Neural cell (in vitro differentiated cells): Measurements from ENCODE around the gene SETD6. TPM values are rescaled to one million over a fixed set of nuclear protein-coding genes. Genes with fewer than 3 reads are reported as not detected.

Experiments
- H2AFZ ChIP-seq: fragments of 200-600, 300-800 bp; sonication (generic), shearing (Covaris generic); 2 replicates; pipeline ENCODE4 v1.6.0; 2014; ENCODE audit warnings: low read depth, mild to moderate bottlenecking, antibody characterized with exemption, low read length, moderate library complexity
- H3F3A ChIP-seq: fragments of 200-600 bp; shearing (Covaris generic); 2 replicates; pipeline ENCODE4 v1.6.1; 2016; ENCODE audit warnings: mild to moderate bottlenecking, moderate library complexity, mixed read lengths, antibody characterized with exemption, low read length; ENCODE audit not compliant: insufficient read depth, poor library complexity, severe bottlenecking
- H3K27ac ChIP-seq: fragments of 200-600, 300-800 bp; sonication (generic), shearing (Covaris generic); 2 replicates; pipeline ENCODE4 v1.5.1; 2014; ENCODE audit warnings: mild to moderate bottlenecking, low read length, moderate library complexity
- H3K27me3 ChIP-seq: fragments of 300-800, 200-600 bp; sonication (generic), shearing (Covaris generic); 2 replicates; pipeline ENCODE4 v1.6.0; 2014; ENCODE audit warnings: mild to moderate bottlenecking, low read depth, low read length, moderate library complexity; ENCODE audit not compliant: insufficient read depth
- H3K36me3 ChIP-seq: fragments of 300-800, 200-600 bp; sonication (generic), shearing (Covaris generic); 2 replicates; pipeline ENCODE4 v1.5.1; 2014; ENCODE audit warnings: mild to moderate bottlenecking, antibody characterized with exemption, low read length, moderate library complexity; ENCODE audit not compliant: insufficient read depth
- H3K4me2 ChIP-seq: fragments of 300-800, 200-600 bp; sonication (generic), shearing (Covaris generic); 2 replicates; pipeline ENCODE4 v1.6.0; 2014; ENCODE audit warnings: mild to moderate bottlenecking, low read length
- H3K4me3 ChIP-seq: fragments of 300-800, 200-600 bp; sonication (generic), shearing (Covaris generic); 2 replicates; pipeline ENCODE4 v1.5.1; 2014; ENCODE audit warnings: mild to moderate bottlenecking, low read length, moderate library complexity
- H3K79me2 ChIP-seq: fragments of 200-600 bp; shearing (Covaris generic); replicated peaks from 2 replicates; pipeline ENCODE4 v1.6.0; 2014; ENCODE audit warnings: mild to moderate bottlenecking, low read length, moderate library complexity; ENCODE audit not compliant: insufficient read depth
- H3K9ac ChIP-seq: fragments of 300-800, 200-600 bp; sonication (generic), shearing (Covaris generic); 2 replicates; pipeline ENCODE4 v1.6.1; 2016; ENCODE audit warnings: mild to moderate bottlenecking, low read length, mixed read lengths
- H3K9me2 ChIP-seq: fragments of 200-600 bp; shearing (Covaris generic); 2 replicates; pipeline ENCODE4 v1.6.1; 2016; ENCODE audit warnings: mild to moderate bottlenecking, low read length, mixed read lengths; ENCODE audit not compliant: insufficient read depth
- H3K9me3 ChIP-seq: fragments of 200-600, 300-800 bp; sonication (generic), shearing (Covaris generic); 2 replicates; pipeline ENCODE4 v1.6.1; 2016; ENCODE audit warnings: mild to moderate bottlenecking, mixed run types, low read length, moderate library complexity, mixed read lengths
- H4K20me1 ChIP-seq: fragments of 200-600 bp; shearing (Covaris generic); 2 replicates; pipeline ENCODE4 v1.6.1; 2016; ENCODE audit warnings: mild to moderate bottlenecking, mixed run types; ENCODE audit not compliant: insufficient read depth
- EP300 ChIP-seq: fragments of 450-650 bp; conservative IDR thresholded peaks from 2 replicates; pipeline ENCODE4 v1.6.1; 2014; ENCODE audit warnings: antibody characterized with exemption, mild to moderate bottlenecking, moderate library complexity; ENCODE audit not compliant: poor library complexity, severe bottlenecking
- EZH2 ChIP-seq: fragments of 200-600, 300-800 bp; shearing (Covaris generic), sonication (generic); IDR thresholded peaks from 2 replicates; pipeline ENCODE4 v1.6.1; 2014; ENCODE audit warnings: antibody characterized with exemption, low read length, borderline replicate concordance, mild to moderate bottlenecking; ENCODE audit not compliant: insufficient read depth, poor library complexity, severe bottlenecking
- MXI1 ChIP-seq: fragments of 450-650 bp; conservative IDR thresholded peaks from 2 replicates; pipeline ENCODE4 v1.6.1; 2014; ENCODE audit warnings: antibody characterized with exemption, mild to moderate bottlenecking; ENCODE audit not compliant: poor library complexity, severe bottlenecking
- POLR2AphosphoS5 ChIP-seq: IDR thresholded peaks from 2 replicates; pipeline ENCODE4 v1.6.1; 2012
- RAD21 ChIP-seq: fragments of 450-650 bp; conservative IDR thresholded peaks from 2 replicates; pipeline ENCODE4 v1.6.1; 2014; ENCODE audit warnings: antibody characterized with exemption, mild to moderate bottlenecking, moderate library complexity
- SMC3 ChIP-seq: fragments of 450-650 bp; conservative IDR thresholded peaks from 2 replicates; pipeline ENCODE4 v1.6.1; 2014; ENCODE audit warnings: antibody characterized with exemption, mild to moderate bottlenecking, moderate library complexity; ENCODE audit not compliant: poor library complexity
- TAF1 ChIP-seq: IDR thresholded peaks from 2 replicates; pipeline ENCODE4 v1.6.1; 2012; ENCODE audit warnings: low read depth
- polyA plus RNA-seq: library from polyadenylated mRNA; depleted of rRNA; stranded (reverse); fragments of >200 nt; gene quantifications from 2 replicates; pipeline ENCODE4 v1.2.3, GENCODE V29; 2014
- TF ChIP-seq, protein P1 (sequence below): IDR thresholded peaks from 2 replicates; pipeline ENCODE4 v1.6.1; 2012; ENCODE audit warnings: borderline replicate concordance
- TF ChIP-seq, protein P2 (sequence below): fragments of 450-650 bp; IDR thresholded peaks from 2 replicates; pipeline ENCODE4 v1.5.1; 2014; ENCODE audit warnings: antibody characterized with exemption, mild to moderate bottlenecking, moderate library complexity; ENCODE audit not compliant: poor library complexity, severe bottlenecking

The SETD6 gene
- polyA plus RNA-seq, 1 donor from 2014 or later: 61.2 TPM

DNA sequence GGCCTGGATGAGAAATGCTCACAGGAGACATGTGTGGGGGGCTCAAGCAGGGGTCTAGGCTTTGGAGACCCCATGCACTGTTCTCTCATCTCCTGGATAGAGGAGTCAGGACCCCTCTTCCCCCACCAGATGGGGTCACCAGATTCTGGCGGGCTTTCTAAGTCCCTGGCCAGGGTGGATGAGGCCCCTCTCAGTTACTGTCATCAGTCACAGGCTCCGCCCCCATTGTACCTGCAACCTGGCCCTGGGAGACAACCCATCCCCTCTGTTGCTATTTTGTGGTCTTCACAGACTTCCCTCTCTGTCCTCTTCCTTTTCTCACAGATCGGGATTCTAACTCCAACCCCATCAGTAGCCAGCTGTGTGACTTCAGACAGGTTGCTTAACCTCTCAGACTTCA, 48.9 kb upstream of the SETD6 start:
- H4K20me1 ChIP-seq: no peaks in the 10 kb centered on the region
- no peaks in the 10 kb centered on the region for H3K36me3 ChIP-seq
- no peaks in the 10 kb centered on the region for H3F3A ChIP-seq
- no peak overlapping the region for H3K27ac ChIP-seq
- TF ChIP-seq, protein P1, sequence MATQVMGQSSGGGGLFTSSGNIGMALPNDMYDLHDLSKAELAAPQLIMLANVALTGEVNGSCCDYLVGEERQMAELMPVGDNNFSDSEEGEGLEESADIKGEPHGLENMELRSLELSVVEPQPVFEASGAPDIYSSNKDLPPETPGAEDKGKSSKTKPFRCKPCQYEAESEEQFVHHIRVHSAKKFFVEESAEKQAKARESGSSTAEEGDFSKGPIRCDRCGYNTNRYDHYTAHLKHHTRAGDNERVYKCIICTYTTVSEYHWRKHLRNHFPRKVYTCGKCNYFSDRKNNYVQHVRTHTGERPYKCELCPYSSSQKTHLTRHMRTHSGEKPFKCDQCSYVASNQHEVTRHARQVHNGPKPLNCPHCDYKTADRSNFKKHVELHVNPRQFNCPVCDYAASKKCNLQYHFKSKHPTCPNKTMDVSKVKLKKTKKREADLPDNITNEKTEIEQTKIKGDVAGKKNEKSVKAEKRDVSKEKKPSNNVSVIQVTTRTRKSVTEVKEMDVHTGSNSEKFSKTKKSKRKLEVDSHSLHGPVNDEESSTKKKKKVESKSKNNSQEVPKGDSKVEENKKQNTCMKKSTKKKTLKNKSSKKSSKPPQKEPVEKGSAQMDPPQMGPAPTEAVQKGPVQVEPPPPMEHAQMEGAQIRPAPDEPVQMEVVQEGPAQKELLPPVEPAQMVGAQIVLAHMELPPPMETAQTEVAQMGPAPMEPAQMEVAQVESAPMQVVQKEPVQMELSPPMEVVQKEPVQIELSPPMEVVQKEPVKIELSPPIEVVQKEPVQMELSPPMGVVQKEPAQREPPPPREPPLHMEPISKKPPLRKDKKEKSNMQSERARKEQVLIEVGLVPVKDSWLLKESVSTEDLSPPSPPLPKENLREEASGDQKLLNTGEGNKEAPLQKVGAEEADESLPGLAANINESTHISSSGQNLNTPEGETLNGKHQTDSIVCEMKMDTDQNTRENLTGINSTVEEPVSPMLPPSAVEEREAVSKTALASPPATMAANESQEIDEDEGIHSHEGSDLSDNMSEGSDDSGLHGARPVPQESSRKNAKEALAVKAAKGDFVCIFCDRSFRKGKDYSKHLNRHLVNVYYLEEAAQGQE: no peak
- TF ChIP-seq, protein P2, sequence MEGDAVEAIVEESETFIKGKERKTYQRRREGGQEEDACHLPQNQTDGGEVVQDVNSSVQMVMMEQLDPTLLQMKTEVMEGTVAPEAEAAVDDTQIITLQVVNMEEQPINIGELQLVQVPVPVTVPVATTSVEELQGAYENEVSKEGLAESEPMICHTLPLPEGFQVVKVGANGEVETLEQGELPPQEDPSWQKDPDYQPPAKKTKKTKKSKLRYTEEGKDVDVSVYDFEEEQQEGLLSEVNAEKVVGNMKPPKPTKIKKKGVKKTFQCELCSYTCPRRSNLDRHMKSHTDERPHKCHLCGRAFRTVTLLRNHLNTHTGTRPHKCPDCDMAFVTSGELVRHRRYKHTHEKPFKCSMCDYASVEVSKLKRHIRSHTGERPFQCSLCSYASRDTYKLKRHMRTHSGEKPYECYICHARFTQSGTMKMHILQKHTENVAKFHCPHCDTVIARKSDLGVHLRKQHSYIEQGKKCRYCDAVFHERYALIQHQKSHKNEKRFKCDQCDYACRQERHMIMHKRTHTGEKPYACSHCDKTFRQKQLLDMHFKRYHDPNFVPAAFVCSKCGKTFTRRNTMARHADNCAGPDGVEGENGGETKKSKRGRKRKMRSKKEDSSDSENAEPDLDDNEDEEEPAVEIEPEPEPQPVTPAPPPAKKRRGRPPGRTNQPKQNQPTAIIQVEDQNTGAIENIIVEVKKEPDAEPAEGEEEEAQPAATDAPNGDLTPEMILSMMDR: no peak
- no peak for TF ChIP-seq RAD21
- no peak for TF ChIP-seq SMC3
- no peak for TF ChIP-seq EP300
- no peak for TF ChIP-seq TAF1
- no peak for TF ChIP-seq EZH2
- TF ChIP-seq MXI1: no peak
- TF ChIP-seq POLR2AphosphoS5: no peak
- H3K9ac ChIP-seq: no peak overlapping the region
- no peak overlapping the region for H3K4me2 ChIP-seq
- H2AFZ ChIP-seq: no peak overlapping the region
- H3K9me2 ChIP-seq: no peaks in the 10 kb centered on the region
- H3K27me3 ChIP-seq: peaks cover 15% of the 10 kb centered on the region
- peak overlapping the region; percentile 91 for H3K4me3 ChIP-seq
- no peaks in the 10 kb centered on the region for H3K9me3 ChIP-seq
- H3K79me2 ChIP-seq: no peaks in the 10 kb centered on the region

GRCh38 chr16:58467905-58468304, 47.4 kb upstream of the SETD6 start:
- no peaks in the 10 kb centered on the region for H4K20me1 ChIP-seq
- no peaks in the 10 kb centered on the region for H3K9me2 ChIP-seq
- no peak overlapping the region for H3K27ac ChIP-seq
- no peaks in the 10 kb centered on the region for H3K9me3 ChIP-seq
- no peaks in the 10 kb centered on the region for H3K79me2 ChIP-seq
- no peak overlapping the region for H3K9ac ChIP-seq
- no peaks in the 10 kb centered on the region for H3K36me3 ChIP-seq
- peaks cover 15% of the 10 kb centered on the region for H3K27me3 ChIP-seq
- TF ChIP-seq TAF1: no peak
- TF ChIP-seq SMC3: no peak
- TF ChIP-seq, protein P2: no peak
- no peak for TF ChIP-seq EP300
- TF ChIP-seq, protein P1: no peak
- TF ChIP-seq POLR2AphosphoS5: no peak
- no peak for TF ChIP-seq EZH2
- TF ChIP-seq RAD21: no peak
- H2AFZ ChIP-seq: no peak overlapping the region
- no peak overlapping the region for H3K4me2 ChIP-seq
- no peaks in the 10 kb centered on the region for H3F3A ChIP-seq
- no peak overlapping the region for H3K4me3 ChIP-seq
